Stimulated activated CD8-positive, alpha-beta memory T cell treated with anti-CD3 and anti-CD28 coated beads, Interleukin-7, amount 100 ng/mL, for 24 hours (primary cell): Measurements from ENCODE around the gene RPL7A.
"Not testable (repeated sequence)": the region's sequence is repeated elsewhere in the genome, so short reads cannot be mapped to it uniquely, and the experiment has no call there.

ENCODE experiments used
- DNase-seq: peaks from one replicate; pipeline ENCODE4 v3.0.0-alpha.2; 2020; ENCODE audit warnings: low read depth

Gene RPL7A

DNA sequence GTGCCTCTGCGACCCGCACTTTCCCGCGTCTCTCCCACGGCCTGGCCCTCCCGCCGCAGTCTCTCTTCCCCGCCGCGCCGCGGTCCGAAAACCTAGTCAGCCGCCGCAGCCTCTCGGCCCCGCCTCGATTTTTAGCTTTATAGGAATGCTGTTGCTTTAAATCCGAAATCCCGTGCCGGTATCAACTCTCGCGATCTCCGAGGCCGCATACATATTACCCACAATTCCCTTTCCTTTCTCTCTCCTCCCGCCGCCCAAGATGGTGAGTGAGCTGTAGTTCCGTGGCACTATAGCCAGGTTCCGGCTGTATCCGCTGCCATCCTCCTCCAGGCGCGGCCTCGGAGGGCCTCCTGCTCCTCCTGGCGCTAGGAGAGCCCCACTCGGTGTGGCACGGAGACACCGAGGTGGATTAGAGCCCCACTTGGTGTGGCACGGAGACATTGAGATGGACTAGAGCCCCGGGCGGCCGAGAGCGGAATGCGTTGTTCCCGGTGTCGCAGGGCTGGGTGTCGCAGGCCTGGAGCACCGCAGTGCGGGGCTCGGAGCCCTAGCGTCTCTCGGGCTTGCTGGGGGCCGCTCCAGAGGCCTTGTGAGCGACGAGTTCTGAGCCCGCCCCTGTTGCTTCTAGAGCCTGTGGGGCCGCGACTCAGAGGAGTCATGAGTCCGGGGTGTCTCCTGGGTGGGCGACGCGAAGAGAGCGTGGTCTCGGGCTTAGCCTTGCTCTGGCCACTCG is at the start of gene RPL7A, which contains the start of gene MED22:
TSS of gene RPL7A (plus strand) at position 234 of the 733 bp plus-strand sequence. CDS start at position 260, 26 bp downstream.
TSS of gene MED22 (minus strand) at position 147 of the 733 bp plus-strand sequence. CDS start 1,469 bp downstream, outside the sequence.
- DNase-seq, result peak; percentile 83

DNA sequence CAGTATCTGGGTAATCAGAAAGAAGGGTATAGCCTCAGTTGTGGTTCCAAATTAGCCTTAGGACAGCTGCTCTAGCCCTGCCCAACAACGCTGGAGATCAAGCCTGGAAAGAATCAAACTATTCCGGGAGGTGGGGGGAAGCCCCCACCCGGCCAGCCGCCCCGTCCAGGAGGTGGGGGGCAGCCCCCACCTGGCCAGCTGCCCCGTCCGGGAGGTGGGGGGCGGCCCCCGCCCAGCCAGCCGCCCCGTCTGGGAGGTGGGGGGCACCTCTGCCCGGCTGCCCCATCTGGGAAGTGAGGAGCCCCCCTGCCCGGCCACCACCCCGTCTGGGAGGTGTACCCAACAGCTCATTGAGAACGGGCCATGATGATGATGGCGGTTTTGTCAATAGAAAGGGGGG is 48.0 kb upstream of the RPL7A start:
- DNase-seq, result not testable (repeated sequence)

DNA sequence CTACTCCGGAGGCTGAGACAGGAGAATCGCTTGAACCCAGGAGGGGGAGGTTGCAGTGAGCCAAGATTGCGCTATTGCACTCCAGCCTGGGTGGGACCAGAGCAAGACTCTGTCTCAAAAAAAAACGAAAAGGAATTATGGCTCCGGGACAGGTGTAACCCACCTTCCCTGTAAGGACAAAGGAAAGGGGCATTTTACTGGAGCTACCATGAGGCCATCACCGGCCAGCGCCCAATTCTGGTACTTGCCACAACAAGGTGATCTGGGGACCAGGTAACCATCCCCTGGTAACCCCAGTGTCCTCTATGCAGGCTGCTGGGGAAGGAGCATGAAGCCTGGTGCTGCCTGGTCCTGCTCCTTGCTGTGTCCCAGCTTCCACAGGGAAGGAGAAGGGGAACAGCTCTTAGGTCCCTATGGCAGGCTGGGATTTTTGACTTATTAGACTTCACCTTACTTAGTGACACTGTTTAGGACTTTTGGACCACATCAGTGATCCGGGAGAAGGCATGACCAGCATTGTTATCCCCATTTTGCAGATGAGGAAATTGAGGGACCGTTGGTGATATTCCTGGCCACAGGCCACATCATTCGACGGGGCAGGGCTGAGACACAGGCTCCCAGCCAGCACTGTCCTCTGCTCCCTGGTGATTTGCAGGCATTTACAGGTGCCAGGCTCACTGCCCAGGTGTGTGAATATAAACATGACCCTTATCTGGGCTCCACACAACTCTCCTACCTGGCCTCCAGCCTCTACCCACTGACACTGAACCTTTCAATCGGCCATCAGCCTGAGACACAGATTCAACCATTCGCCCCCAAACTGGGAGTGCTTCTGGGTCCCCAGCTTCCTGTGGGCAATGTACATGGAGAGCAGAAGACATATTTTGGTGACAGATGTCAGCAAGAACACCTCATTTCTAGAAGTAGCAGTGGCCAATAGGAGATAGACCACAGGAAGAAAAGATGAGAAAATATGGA is 46.5 kb upstream of the RPL7A start:
- DNase-seq, result no peak

DNA sequence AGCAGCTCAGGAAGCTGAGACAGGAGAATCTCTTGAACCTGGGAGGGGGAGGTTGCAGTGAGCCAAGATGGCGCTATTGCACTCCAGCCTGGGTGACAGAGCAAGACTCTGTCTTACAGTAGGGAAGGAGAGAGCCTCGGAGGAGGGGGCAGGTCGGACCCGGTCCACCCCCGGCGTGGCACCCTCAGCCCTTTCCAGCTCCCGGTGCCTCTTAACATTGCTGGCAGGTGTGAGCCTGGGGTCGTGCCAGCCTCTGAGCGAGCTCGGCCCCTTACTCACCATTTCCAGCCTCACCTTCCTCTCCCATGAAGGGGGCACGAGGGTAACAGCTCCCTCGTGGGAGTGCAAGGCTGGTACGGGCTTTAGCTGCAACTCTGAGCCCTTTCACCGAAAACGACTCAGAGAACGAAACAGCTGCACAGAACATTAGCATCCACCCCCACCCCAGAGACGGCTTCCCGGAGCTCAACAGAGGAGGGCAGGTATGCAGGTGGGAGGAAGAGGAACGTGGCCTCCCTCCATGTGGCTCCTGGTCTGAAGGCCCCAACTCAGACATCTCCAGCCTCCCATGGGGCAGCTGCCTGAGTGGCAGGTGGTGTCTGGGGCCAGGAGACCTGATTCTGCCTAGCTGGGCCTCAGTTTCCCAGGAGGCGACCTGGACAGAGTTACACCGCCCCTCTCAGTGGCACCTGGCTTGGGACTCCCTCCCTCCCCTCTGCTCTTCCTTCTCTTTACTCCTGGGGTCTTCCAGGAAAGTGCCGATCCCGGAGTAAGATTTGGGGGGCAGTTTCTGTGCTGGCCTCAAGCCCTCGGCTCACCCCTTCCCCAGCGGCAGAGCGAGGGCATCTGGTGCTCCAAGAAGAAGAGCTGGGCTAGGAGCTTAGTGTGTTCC is 44.5 kb upstream of the RPL7A start:
- DNase-seq, result no peak

DNA sequence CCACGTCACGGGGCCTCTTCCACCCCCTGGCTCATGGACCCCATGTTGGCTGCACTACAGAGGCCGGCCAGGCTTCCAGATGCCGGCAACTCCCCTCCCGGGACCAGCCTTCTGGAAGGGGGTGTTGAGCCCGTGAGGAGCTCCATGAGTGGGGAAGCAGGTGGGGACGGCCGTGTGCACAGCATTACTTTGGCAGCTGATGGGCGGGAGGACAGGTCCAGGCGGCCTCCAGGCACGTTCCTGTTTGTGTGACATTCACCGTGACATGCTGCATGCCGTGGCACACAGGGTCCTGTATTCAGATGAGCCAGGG is 43.9 kb upstream of the RPL7A start:
- no peak for DNase-seq

DNA sequence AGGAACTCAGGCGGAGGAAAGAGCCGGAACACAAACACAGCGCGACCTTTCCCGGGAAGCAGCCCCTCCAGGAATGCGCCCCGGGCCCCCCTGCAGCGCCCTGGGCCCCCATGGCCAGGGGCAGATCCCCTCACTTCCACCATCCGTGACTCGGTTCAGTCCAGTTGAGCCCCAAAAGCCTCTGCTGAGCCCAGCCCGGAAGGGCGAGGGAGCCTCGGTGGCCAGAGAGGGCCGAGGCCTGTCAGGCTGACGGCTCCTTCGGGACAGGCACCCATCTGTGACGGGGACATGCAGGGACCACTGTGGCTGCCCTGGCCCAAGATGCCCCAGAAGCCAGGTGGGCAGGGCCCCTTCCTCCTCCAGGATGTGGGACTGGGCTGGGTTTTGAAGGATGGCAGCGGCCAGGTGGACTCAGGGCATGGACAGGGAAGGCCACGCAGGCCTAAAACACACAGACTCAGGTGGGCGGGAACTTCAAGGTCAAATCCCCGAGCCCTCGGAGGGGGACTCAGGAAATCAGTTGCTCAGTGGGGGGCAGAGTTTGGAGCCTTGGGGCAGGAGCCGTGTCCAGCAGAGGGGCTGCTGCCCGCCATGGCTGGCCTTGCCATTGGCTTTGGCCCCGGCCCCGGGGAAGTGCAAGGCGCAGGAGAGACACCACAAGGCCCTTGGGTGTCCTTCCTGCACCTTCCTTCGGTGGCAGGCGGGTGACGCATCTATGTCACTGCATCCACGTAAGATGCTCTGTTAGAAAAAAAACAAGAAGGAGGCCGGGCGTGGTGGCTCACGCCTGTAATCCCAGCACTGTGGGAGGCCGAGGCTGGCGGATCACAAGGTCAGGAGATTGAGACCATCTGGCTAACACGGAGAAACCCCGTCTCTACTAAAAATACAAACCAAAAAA is 43.3 kb upstream of the RPL7A start:
- DNase-seq, result no peak

DNA sequence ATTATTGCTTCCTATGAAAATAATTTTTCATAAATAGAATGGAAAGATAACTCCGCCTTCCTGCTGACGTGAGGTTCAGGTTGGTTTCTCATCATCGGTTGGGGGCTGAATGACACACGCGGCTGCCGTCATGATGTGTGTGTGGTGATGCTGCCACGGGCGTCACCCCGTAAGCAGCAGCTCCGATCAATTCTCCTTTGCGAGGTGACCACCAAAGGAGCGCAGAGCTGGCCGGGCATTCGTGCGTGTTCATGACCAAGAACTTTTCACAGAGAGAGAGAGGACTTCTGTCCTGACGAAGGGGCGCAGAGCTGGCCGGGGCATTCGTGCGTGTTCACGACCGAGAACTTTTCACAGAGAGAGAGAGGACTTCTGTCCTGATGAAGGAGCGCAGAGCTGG is 42.3 kb upstream of the RPL7A start:
- no peak for DNase-seq

DNA sequence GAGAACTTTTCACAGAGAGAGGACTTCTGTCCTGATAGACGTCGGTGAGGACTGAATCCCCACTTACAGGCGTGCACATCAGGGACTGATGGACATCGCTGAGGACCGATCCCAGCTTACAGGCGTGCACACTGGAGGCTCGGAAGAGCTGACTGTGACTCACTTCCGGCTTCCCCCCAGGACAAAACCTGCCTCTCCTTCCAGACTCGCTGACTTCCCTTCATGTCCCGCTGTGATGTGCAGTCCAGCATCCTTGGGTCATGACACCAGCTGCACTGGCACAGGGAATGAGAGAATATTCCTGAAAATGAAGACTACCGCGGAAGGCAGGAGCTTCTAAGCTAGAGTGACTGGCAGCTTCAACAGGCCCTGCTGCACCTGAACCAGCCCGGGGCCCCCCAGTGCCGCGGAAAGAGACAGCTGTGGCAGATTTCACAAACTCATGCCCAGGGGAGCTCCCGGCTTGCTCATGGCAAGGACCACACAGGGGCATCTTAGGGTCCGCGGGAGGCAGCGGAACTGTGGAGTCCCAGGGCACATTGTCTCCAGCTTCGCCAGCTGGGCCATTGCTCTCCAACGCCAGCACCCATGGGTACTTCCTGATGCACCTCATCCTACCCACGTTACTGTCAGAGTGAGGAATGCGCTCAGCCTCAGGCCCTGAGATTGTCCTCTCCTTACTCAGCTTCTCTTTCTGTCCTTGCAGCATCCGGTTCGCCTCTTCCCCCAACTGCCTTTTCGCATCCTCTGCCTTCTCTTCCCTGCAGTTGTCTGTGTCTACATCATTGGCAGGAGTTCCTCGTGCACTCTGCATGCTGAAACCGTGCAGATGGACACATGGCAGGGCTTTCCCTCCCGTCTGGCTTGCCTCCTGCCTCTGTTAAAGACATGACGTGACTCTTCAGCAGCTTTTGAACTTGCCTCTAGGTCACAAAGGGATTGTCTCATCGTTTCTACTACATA is 41.5 kb upstream of the RPL7A start:
- no peak for DNase-seq

DNA sequence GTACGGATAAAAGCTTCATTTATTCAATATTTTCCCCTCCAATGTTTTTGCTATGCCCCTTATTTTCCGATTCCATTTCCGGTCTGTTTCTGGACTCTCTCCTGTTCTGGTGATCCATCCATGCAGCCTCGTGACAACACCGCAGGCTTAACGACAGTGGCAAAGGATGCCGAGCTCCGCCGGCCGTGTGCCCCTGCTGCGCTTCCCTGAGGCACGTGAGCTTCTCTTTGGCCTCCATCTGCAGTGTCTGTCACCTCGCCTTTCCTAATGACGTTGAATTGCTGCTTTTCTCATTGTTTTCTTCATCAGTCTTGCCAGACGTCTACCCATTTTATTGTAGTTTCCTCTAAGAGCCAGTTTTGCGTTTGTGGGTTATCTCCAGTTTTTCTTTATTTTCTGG is 40.7 kb upstream of the RPL7A start:
- no peak for DNase-seq

DNA sequence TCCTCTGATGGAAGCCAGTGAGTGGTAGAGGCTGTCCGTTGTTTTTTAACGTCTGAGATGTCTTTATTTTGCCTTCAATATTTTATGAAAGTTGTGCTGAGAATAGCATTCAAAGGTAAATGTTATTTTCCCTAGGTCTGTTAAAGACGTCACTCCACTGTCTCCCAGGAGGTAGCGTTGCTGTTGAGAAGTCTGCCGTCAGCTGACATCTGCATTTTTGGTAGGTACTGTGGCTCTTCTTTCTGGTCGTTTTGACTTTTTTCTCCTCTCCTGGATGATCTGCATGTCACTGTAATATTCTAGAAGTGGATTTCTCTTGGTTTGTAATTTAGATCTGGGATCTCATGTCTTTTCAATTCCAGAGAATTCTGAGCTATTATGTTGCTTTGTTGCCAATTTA is 38.4 kb upstream of the RPL7A start:
- no peak for DNase-seq

DNA sequence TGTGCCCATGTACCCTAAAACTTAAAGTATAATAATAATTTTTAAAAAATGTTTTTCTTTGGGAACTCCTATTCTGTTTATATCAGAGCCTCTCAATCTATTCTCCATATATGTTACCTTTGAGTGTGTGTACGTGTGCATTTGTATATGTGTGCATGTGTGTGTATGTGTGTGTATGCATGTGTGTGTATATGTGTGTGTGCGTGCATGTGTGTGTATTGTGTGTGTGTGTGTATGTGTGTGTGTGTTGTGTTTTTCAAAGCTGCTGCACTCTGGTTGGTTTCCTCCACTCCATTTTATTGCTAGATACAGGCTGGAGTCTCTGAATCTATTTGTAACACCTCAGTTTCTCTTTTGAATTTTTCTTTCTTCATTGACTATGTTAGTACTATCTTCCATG is 32.0 kb upstream of the RPL7A start:
- no peak for DNase-seq

DNA sequence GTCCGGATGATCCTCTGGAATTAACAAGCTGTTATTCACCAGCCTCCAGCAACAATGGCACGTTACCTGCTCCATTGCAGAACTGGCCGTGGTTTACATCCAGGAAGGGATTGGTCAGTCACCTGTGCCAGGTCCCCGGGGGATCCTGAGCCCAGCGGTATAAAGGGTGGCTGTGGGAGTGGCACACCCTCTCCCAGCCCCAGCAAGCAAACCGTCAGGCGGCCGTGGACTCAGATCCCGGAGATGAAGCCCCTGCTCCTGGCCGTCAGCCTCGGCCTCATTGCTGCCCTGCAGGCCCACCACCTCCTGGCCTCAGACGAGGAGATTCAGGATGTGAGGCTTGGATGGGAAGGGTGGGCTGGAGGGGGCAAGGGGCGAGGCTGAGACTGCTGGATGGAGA is 30.5 kb upstream of the RPL7A start:
- DNase-seq, result not testable (repeated sequence)

DNA sequence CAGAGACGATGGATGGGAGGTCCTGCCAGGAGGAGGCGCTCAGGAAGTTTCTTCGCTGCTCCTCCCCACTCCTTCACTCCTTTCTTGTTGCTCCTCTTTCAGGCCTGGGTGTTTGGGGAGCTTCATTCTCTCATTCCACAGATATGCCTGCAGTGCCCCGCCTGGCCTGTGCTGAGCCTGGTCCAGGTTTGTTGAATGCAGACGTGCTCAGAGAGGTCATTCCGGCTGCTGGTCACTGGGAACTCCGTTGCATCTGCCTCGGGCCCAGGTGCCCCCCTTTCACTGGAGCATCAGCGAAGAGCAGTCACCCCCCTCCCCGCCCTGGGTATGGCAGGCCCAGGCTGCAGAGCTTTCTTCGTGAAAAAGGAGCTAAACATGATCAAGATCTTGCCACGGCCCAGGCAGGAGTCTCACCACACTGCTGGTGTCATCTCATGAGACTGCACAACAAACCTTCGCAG is 27.6 kb upstream of the RPL7A start:
- no peak for DNase-seq

DNA sequence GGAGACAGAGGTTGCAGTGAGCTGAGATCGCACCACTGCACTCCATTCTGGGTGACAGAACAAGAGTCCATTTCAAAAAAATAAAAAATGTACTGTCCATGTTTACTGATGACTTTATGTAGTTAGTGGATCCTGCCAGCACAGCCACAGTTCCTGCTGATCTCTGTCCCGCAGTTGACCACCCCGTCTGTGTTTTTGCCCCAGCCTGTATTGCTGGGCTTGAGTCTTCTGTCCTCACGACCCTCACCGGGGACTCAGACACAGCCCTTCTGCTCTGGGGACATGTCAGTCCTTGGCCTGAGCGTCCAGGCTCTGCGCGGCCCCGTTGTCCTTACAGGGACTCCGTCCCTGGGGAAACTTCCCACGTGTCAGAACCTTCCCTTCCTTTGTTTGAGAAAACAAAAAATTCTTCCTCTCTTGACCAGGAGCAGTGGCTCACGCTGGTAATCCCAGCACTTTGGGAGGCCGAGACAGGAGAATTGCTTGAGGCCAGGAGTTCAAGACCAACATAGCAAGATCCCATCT is 26.5 kb upstream of the RPL7A start:
- no peak for DNase-seq

DNA sequence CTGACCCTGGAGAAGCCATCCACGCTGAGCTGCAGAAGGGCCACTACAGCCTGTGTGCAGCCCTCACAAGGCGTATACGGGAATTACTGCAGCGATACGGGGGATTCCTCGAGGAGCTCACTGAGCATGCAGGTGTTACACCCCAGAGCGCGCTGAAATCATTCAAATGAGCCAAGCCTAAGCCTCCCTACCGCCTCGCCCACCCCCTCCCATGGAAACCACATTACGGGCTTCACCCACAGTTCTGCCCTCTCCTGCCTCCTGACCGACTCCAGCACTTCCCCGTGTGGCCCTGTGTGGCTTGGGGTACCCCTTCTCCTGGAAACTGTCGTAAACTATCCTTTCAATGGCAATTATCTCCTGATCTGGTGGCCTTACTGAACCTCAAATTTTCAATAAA is 25.3 kb upstream of the RPL7A start:
- DNase-seq, result no peak

DNA sequence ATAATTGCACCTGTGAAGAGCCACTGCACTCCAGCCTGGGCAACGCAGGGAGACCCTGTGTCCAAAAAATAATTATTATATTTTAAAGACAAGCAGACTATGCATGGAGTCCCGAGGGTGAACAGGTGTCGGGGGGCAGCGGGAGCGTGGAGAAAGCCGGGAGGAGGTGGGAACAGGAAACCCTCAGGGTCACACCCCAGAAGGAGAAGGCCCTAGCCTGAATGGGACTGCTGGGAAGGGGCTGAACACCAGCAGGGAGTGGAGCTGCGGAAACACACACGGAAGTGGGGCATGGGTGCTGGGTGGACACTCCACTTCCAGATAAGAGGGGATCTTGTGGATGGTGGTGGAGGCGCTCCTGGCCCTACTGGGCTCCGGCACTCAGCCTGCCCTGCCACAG is 24.8 kb upstream of the RPL7A start:
- no peak for DNase-seq

DNA sequence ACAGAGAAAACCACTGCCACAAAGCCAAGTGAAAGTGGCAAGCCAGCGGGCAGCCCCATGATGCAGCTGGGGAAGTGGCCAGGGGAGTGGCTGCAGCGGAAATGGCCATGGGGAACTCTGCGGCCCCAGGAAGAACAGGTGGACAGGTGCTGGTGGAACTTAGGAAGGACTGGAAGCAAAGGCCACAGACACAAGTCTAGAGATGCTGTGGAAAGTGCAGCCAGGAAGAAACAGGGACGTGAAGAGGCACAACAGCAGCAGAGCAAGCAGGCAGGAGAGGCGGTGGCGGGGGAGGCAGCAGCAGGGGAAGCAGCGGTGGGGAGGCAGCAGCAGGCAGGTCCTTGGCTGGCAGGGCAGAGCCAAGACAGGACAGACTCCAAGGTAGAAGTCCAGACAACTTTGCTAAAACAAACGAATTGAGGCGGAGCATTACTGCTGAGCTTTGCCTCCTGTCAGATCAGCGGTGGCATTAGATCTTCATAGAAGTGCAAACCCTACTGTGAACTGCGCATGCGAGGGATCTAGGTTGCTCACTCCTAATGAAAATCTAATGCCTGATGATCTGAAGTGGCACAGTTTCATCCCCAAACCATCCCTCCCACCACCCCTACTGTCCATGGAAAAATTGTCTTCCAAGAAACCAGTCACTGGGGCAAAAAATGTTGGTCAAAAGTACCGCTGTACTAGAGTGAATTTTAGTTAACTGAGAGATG is 23.9 kb upstream of the RPL7A start:
- DNase-seq, result no peak

DNA sequence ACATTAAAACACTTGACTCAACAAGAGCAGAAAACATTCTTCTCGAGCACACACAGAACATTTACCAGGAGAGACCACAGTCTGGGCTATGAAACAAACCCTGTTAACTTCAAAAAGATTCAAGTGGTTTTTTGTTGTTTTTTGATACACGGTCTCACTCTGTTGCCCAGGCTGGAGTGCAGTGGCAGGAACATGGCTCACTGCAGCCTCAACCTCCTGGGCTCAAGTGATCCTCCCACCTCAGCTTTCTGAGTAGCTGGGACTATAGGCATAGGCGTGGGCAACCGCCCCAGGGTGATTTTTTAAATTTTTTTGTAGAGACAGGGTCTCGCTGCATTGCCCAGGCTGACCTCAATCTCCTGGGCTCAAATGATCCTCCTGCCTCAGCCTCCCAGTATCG is 21.0 kb upstream of the RPL7A start:
- DNase-seq, result not testable (repeated sequence)
